Posterior cingulate gyrus (tissue), 11 donors: Measurements from ENCODE around the gene IP6K2.

Experiments used
- DNase-seq, 10 donors: peaks; one replicate each; pipeline versions ENCODE4 v3.0.0 to v3.0.0-alpha.2; 2020 to 2021; ENCODE audit warnings: mixed read lengths in 3 of 10
- intact Hi-C: fragments of 100-400 bp; cut with DNase I; formaldehyde crosslinking; loops from one replicate; pipeline ENCODE4 v1.15.1; 2023

Gene IP6K2

GRCh38 chr3:48678566-48679380 is 38.2 kb downstream of the IP6K2 start:
- intact Hi-C loops: no loop called here

GRCh38 chr3:48678056-48678455 is 39.0 kb downstream of the IP6K2 start:
- intact Hi-C loops: no loop called here
- peak in 3 of 10 donors; percentile 5 to 52 (median 16) for DNase-seq

More at GRCh38 chr3:48678566-48679380, 38.2 kb downstream of the IP6K2 start:
- peak in 3 of 10 donors; percentile 26 to 78 (median 35) for DNase-seq

GRCh38 chr3:48674505-48674904 is 42.5 kb downstream of the IP6K2 start:
- peak in 2 of 10 donors; percentile 37 to 55 for DNase-seq
- intact Hi-C loops: no loop called here

GRCh38 chr3:48672522-48672921 is 44.5 kb downstream of the IP6K2 start:
- intact Hi-C loops: no loop called here
- DNase-seq: peak in 2 of 10 donors; percentile 25 to 49

GRCh38 chr3:48664929-48665328 is 52.1 kb downstream of the IP6K2 start:
- intact Hi-C loops: no loop called here
- no peak for DNase-seq

- intact Hi-C loops: no loop called here
- DNase-seq: no peak
Measured at GRCh38 chr3:48664313-48664644, 52.7 kb downstream of the IP6K2 start.

- DNase-seq: peak; percentile 94 to 100 (median 97)
- intact Hi-C loops: no loop called here
Measured at GRCh38 chr3:48663489-48664312, 53.3 kb downstream of the IP6K2 start.

GRCh38 chr3:48662753-48663488 is 54.1 kb downstream of the IP6K2 start, which contains the start of gene CELSR3:
CELSR3 (minus strand) TSS chr3:48662886; CDS start chr3:48662634, 252 bp downstream.
- intact Hi-C loops: no loop called here
- peak; percentile 79 to 98 (median 90) for DNase-seq

- intact Hi-C loops: no loop called here
- DNase-seq: peak in 5 of 10 donors; percentile 27 to 88 (median 51)
Measured at GRCh38 chr3:48662145-48662752, 54.8 kb downstream of the IP6K2 start.

GRCh38 chr3:48661501-48662144 is 55.4 kb downstream of the IP6K2 start:
- peak; percentile 41 to 94 (median 68) for DNase-seq
- intact Hi-C loops: no loop called here

- intact Hi-C loops: no loop called here
- no peak for DNase-seq
Measured at GRCh38 chr3:48660800-48661400, 56.1 kb downstream of the IP6K2 start.

GRCh38 chr3:48656841-48657281 is 60.2 kb downstream of the IP6K2 start:
- peak in 1 of 10 donors; percentile 72 for DNase-seq
- intact Hi-C loops: no loop called here

- peak in 8 of 10 donors; percentile 29 to 92 (median 46) for DNase-seq
- intact Hi-C loops: no loop called here
Measured at GRCh38 chr3:48656061-48656840, 60.8 kb downstream of the IP6K2 start.

- intact Hi-C loops: no loop called here
- DNase-seq: no peak
Measured at GRCh38 chr3:48655606-48656005, 61.4 kb downstream of the IP6K2 start.

- intact Hi-C loops: no loop called here
- peak in 1 of 10 donors; percentile 75 for DNase-seq
Measured at GRCh38 chr3:48655063-48655462, 62.0 kb downstream of the IP6K2 start.

GRCh38 chr3:48652923-48653715 is 63.9 kb downstream of the IP6K2 start:
- intact Hi-C loops: no loop called here
- DNase-seq: peak in 1 of 10 donors; percentile 82

- DNase-seq: no peak
- intact Hi-C loops: no loop called here
Measured at GRCh38 chr3:48651771-48652170, 65.2 kb downstream of the IP6K2 start.

- intact Hi-C loops: no loop called here
- peak in 1 of 10 donors; percentile 59 for DNase-seq
Measured at GRCh38 chr3:48650723-48651122, 66.3 kb downstream of the IP6K2 start.
